HEK293 (cell line): ENCODE data around the gene SLC39A10.
A peak's percentile ranks its signal among the peaks of the same experiment; 100 is the strongest.

Experiments
- CTCF ChIA-PET: fragments of 350-600 bp; formaldehyde crosslinking; extraction: SDS; loops from one replicate; lab custom pipeline; 2021; ENCODE audit warnings: antibody characterized with exemption; lab: Yijun Ruan, JAX
- POLR2A ChIA-PET: fragments of 300-600 bp; formaldehyde crosslinking; extraction: SDS; loops from one replicate; lab custom pipeline; 2020; ENCODE audit warnings: antibody characterized with exemption, inconsistent platforms; lab: Yijun Ruan, JAX
- H3K27ac ChIP-seq: fragments of 200-500 bp; sonication (Bioruptor generic); 2 replicates; pipeline ENCODE4 v1.5.1; 2014; ENCODE audit warnings: low read depth, low read length, control low read depth, inconsistent platforms; ENCODE audit errors: extremely low read depth
- H3K36me3 ChIP-seq, 2 experiments: fragments of 200-500 bp in 1 of 2; sonication (Bioruptor generic) in 1 of 2; 1 replicate in 1 of 2; 2 replicates in 1 of 2; pipeline ENCODE4 v1.5.1; 2014 to 2017; ENCODE audit warnings: inconsistent platforms in 2 of 2, low read length in 2 of 2; ENCODE audit not compliant: control insufficient read depth in 2 of 2, insufficient read depth in 1 of 2
- H3K4me1 ChIP-seq: fragments of 200-500 bp; sonication (Bioruptor generic); 2 replicates; pipeline ENCODE4 v1.5.1; 2014; ENCODE audit warnings: mild to moderate bottlenecking, low read length, inconsistent platforms; ENCODE audit not compliant: control insufficient read depth, insufficient read depth
- H3K4me3 ChIP-seq: 2 replicates; pipeline ENCODE4 v1.5.1; 2011; ENCODE audit warnings: low read depth, mild to moderate bottlenecking, control low read depth, low read length, moderate library complexity
- H3K9me3 ChIP-seq: fragments of 200-500 bp; sonication (Bioruptor generic); 2 replicates; pipeline ENCODE4 v1.5.1; 2014; ENCODE audit warnings: low read depth, low read length, inconsistent platforms; ENCODE audit not compliant: control insufficient read depth, insufficient read depth
- FEZF1 ChIP-seq: fragments of 450-650 bp; formaldehyde crosslinking; IDR thresholded peaks from 2 replicates; pipeline ENCODE4 v1.5.1; 2016; ENCODE audit warnings: missing biosample characterization, missing genetic modification characterization
- KLF16 ChIP-seq: fragments of 450-650 bp; formaldehyde crosslinking; IDR thresholded peaks from 2 replicates; pipeline ENCODE4 v1.5.1; 2017; ENCODE audit warnings: missing biosample characterization, missing genetic modification characterization
- KLF8 ChIP-seq: fragments of 450-650 bp; formaldehyde crosslinking; IDR thresholded peaks from 2 replicates; pipeline ENCODE4 v1.5.1; 2016; ENCODE audit warnings: missing biosample characterization, missing genetic modification characterization
- MEIS1 ChIP-seq: sonication (generic); formaldehyde crosslinking; IDR thresholded peaks from 2 replicates; pipeline ENCODE4 v1.8.1; 2022; ENCODE audit warnings: missing genetic modification reagents, mild to moderate bottlenecking, borderline replicate concordance
- MZF1 ChIP-seq: fragments of 450-650 bp; formaldehyde crosslinking; IDR thresholded peaks from 2 replicates; pipeline ENCODE4 v1.5.1; 2017; ENCODE audit warnings: missing biosample characterization, missing genetic modification characterization, borderline replicate concordance
- SP7 ChIP-seq: fragments of 450-650 bp; formaldehyde crosslinking; IDR thresholded peaks from 2 replicates; pipeline ENCODE4 v1.5.1; 2016; ENCODE audit warnings: missing biosample characterization, missing genetic modification characterization
- YY2 ChIP-seq: fragments of 450-650 bp; formaldehyde crosslinking; IDR thresholded peaks from 2 replicates; pipeline ENCODE4 v1.5.1; 2016; ENCODE audit warnings: missing biosample characterization, missing genetic modification characterization
- ZBTB49 ChIP-seq: fragments of 450-650 bp; formaldehyde crosslinking; IDR thresholded peaks from 2 replicates; pipeline ENCODE4 v1.5.1; 2016; ENCODE audit warnings: missing biosample characterization, missing genetic modification characterization, low read depth
- ZFP41 ChIP-seq: fragments of 450-650 bp; formaldehyde crosslinking; IDR thresholded peaks from 2 replicates; pipeline ENCODE4 v1.5.1; 2016; ENCODE audit warnings: missing biosample characterization, missing genetic modification characterization, borderline replicate concordance
- ZNF292 ChIP-seq: fragments of 450-650 bp; formaldehyde crosslinking; IDR thresholded peaks from 2 replicates; pipeline ENCODE4 v1.5.1; 2016; ENCODE audit warnings: low read depth, missing biosample characterization, missing genetic modification characterization, borderline replicate concordance
- ZNF366 ChIP-seq: fragments of 450-650 bp; formaldehyde crosslinking; conservative IDR thresholded peaks from 2 replicates; pipeline ENCODE4 v1.5.1; 2016; ENCODE audit warnings: missing biosample characterization, missing genetic modification characterization
- ZNF473 ChIP-seq: fragments of 450-650 bp; formaldehyde crosslinking; IDR thresholded peaks from 2 replicates; pipeline ENCODE4 v1.5.1; 2017; ENCODE audit warnings: missing biosample characterization, missing genetic modification characterization
- ZNF558 ChIP-seq: fragments of 450-650 bp; formaldehyde crosslinking; IDR thresholded peaks from 2 replicates; pipeline ENCODE4 v1.5.1; 2016; ENCODE audit warnings: missing biosample characterization, missing genetic modification characterization
- ZNF747 ChIP-seq: fragments of 450-650 bp; formaldehyde crosslinking; IDR thresholded peaks from 2 replicates; pipeline ENCODE4 v1.5.1; 2016; ENCODE audit warnings: missing biosample characterization, missing genetic modification characterization
- ZNF792 ChIP-seq: fragments of 450-650 bp; formaldehyde crosslinking; IDR thresholded peaks from 2 replicates; pipeline ENCODE4 v1.5.1; 2016; ENCODE audit warnings: missing biosample characterization, missing genetic modification characterization
- ZNF843 ChIP-seq: fragments of 450-650 bp; formaldehyde crosslinking; IDR thresholded peaks from 2 replicates; pipeline ENCODE4 v1.5.1; 2016; ENCODE audit warnings: missing biosample characterization, missing genetic modification characterization
- TF ChIP-seq, protein P1 (sequence below): fragments of 450-650 bp; formaldehyde crosslinking; IDR thresholded peaks from 2 replicates; pipeline ENCODE4 v1.5.1; 2016; ENCODE audit warnings: missing biosample characterization, missing genetic modification characterization
- TF ChIP-seq, protein P2 (sequence below): fragments of 450-650 bp; formaldehyde crosslinking; IDR thresholded peaks from 2 replicates; pipeline ENCODE4 v1.5.1; 2016; ENCODE audit warnings: missing biosample characterization, missing genetic modification characterization
- TF ChIP-seq, protein P3 (sequence below): fragments of 450-650 bp; formaldehyde crosslinking; IDR thresholded peaks from 2 replicates; pipeline ENCODE4 v1.5.1; 2016; ENCODE audit warnings: missing biosample characterization, missing genetic modification characterization, borderline replicate concordance
- TF ChIP-seq, protein P4 (sequence below): fragments of 450-650 bp; formaldehyde crosslinking; IDR thresholded peaks from 2 replicates; pipeline ENCODE4 v1.5.1; 2016; ENCODE audit warnings: missing biosample characterization, missing genetic modification characterization
- TF ChIP-seq, protein P5 (sequence below): fragments of 450-650 bp; IDR thresholded peaks from 2 replicates; pipeline ENCODE4 v1.5.1; 2018; ENCODE audit warnings: missing biosample characterization, mild to moderate bottlenecking, missing genetic modification characterization

SLC39A10 gene

GRCh38 chr2:195619590-195619989, 37.4 kb upstream of the SLC39A10 start:
- no peaks in the 10 kb centered on the region for H3K36me3 ChIP-seq
- peaks cover 2% of the 10 kb centered on the region; the same call in 1 of the 2 replicates for H3K4me1 ChIP-seq
- TF ChIP-seq, protein P1, sequence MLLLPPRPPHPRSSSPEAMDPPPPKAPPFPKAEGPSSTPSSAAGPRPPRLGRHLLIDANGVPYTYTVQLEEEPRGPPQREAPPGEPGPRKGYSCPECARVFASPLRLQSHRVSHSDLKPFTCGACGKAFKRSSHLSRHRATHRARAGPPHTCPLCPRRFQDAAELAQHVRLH (tag by site-specific recombination): no peak
- no peak for TF ChIP-seq SP7 (tag by site-specific recombination)
- no peak for TF ChIP-seq ZBTB49 (tag by site-specific recombination)
- TF ChIP-seq, protein P2, sequence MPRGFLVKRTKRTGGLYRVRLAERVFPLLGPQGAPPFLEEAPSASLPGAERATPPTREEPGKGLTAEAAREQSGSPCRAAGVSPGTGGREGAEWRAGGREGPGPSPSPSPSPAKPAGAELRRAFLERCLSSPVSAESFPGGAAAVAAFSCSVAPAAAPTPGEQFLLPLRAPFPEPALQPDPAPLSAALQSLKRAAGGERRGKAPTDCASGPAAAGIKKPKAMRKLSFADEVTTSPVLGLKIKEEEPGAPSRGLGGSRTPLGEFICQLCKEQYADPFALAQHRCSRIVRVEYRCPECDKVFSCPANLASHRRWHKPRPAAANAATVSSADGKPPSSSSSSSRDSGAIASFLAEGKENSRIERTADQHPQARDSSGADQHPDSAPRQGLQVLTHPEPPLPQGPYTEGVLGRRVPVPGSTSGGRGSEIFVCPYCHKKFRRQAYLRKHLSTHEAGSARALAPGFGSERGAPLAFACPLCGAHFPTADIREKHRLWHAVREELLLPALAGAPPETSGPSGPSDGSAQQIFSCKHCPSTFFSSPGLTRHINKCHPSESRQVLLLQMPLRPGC (tag by site-specific recombination): no peak
- TF ChIP-seq ZNF558 (tag by site-specific recombination): no peak
- TF ChIP-seq ZNF843 (tag by site-specific recombination): no peak
- TF ChIP-seq ZNF792 (tag by site-specific recombination): no peak
- no peak overlapping the region for H3K4me3 ChIP-seq
- no peak overlapping the region for H3K27ac ChIP-seq
- ChIA-PET POLR2A (interaction anchor here (1.0 kb wide), 1 partner anchor 37 kb away, joined by 4 read pairs; the partner anchor contains the start of gene SLC39A10), CTCF (no interaction called here)
- H3K9me3 ChIP-seq: no peaks in the 10 kb centered on the region

DNA sequence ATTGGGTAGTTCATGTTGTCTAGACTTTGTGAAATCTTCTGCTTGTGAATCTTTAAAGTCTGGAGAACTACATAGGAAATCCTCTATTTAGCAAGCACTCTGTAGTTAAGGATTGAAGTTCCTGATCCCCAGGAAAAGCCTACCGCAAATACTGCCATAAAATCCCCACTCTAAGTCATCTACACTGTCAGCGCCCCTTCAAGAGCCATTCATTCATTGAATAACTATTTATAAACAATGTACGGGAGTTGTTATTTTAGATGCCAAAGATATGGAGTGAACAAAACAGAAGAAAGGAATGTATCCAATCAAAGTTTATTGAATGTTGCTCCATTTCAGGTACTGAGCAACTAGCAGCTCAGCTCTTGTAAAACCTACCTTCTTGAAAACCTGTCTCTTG, 36.5 kb upstream of the SLC39A10 start:
- H3K36me3 ChIP-seq: no peaks in the 10 kb centered on the region
- no peak overlapping the region for H3K27ac ChIP-seq
- ChIA-PET POLR2A (interaction anchor here (1.0 kb wide), 1 partner anchor 36 kb away, joined by 4 read pairs; the partner anchor contains the start of gene SLC39A10), CTCF (no interaction called here)
- peaks cover 2% of the 10 kb centered on the region; the same call in 1 of the 2 replicates for H3K4me1 ChIP-seq
- H3K4me3 ChIP-seq: no peak overlapping the region
- TF ChIP-seq, protein P3, sequence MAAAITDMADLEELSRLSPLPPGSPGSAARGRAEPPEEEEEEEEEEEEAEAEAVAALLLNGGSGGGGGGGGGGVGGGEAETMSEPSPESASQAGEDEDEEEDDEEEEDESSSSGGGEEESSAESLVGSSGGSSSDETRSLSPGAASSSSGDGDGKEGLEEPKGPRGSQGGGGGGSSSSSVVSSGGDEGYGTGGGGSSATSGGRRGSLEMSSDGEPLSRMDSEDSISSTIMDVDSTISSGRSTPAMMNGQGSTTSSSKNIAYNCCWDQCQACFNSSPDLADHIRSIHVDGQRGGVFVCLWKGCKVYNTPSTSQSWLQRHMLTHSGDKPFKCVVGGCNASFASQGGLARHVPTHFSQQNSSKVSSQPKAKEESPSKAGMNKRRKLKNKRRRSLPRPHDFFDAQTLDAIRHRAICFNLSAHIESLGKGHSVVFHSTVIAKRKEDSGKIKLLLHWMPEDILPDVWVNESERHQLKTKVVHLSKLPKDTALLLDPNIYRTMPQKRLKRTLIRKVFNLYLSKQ: no peak
- TF ChIP-seq ZFP41: no peak
- TF ChIP-seq FEZF1 (tag by site-specific recombination): peak; percentile 83
- TF ChIP-seq MZF1 (tag by site-specific recombination): peak; percentile 87
- TF ChIP-seq KLF16 (tag by site-specific recombination): no peak
- TF ChIP-seq, all 188 proteins: peak for 2
- H3K9me3 ChIP-seq: no peaks in the 10 kb centered on the region

GRCh38 chr2:195622966-195623365, 34.1 kb upstream of the SLC39A10 start:
- peaks cover 2% of the 10 kb centered on the region; the same call in 1 of the 2 replicates for H3K4me1 ChIP-seq
- ChIA-PET CTCF (interaction anchor here (0.6 kb wide), 1 partner anchor 16 kb away, joined by 3 read pairs; no protein-coding TSS in a partner anchor), POLR2A (interaction anchor here (1.1 kb wide), 1 partner anchor 34 kb away, joined by 3 read pairs; the partner anchor contains the start of gene SLC39A10)
- H3K36me3 ChIP-seq: no peaks in the 10 kb centered on the region
- no peak overlapping the region for H3K4me3 ChIP-seq
- H3K27ac ChIP-seq: no peak overlapping the region
- no peaks in the 10 kb centered on the region for H3K9me3 ChIP-seq
- TF ChIP-seq, protein P4, sequence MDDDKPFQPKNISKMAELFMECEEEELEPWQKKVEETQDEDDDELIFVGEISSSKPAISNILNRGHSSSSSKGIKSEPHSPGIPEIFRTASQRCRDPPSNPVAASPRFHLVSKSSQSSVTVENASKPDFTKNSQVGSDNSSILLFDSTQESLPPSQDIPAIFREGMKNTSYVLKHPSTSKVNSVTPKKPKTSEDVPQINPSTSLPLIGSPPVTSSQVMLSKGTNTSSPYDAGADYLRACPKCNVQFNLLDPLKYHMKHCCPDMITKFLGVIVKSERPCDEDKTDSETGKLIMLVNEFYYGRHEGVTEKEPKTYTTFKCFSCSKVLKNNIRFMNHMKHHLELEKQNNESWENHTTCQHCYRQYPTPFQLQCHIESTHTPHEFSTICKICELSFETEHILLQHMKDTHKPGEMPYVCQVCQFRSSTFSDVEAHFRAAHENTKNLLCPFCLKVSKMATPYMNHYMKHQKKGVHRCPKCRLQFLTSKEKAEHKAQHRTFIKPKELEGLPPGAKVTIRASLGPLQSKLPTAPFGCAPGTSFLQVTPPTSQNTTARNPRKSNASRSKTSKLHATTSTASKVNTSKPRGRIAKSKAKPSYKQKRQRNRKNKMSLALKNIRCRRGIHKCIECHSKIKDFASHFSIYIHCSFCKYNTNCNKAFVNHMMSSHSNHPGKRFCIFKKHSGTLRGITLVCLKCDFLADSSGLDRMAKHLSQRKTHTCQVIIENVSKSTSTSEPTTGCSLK (tag by site-specific recombination): no peak
- no peak for TF ChIP-seq MEIS1 (CRISPR knock-in tag)
- TF ChIP-seq KLF8: no peak
- no peak for TF ChIP-seq ZNF473
- TF ChIP-seq ZNF558 (tag by site-specific recombination): no peak
- no peak for TF ChIP-seq ZNF292 (tag by site-specific recombination)
- TF ChIP-seq, protein P5, sequence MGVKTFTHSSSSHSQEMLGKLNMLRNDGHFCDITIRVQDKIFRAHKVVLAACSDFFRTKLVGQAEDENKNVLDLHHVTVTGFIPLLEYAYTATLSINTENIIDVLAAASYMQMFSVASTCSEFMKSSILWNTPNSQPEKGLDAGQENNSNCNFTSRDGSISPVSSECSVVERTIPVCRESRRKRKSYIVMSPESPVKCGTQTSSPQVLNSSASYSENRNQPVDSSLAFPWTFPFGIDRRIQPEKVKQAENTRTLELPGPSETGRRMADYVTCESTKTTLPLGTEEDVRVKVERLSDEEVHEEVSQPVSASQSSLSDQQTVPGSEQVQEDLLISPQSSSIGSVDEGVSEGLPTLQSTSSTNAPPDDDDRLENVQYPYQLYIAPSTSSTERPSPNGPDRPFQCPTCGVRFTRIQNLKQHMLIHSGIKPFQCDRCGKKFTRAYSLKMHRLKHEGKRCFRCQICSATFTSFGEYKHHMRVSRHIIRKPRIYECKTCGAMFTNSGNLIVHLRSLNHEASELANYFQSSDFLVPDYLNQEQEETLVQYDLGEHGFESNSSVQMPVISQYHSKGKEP (tag by site-specific recombination): no peak
- TF ChIP-seq YY2 (tag by site-specific recombination): no peak
- TF ChIP-seq, protein P1 (tag by site-specific recombination): no peak
- TF ChIP-seq ZNF747: no peak
- TF ChIP-seq ZNF366 (tag by site-specific recombination): no peak
